Liver (tissue), 9 donors: ENCODE data around the gene GALNT17. TPM values are rescaled to one million over a fixed set of nuclear protein-coding genes. Genes with fewer than 3 reads are reported as not detected.

Source experiments
- DNase-seq: peaks from one replicate; pipeline ENCODE4 v3.0.0-alpha.2; 2017; ENCODE audit warnings: low spot score
- H3K27ac ChIP-seq, 2 donors: one replicate each; pipeline ENCODE4 v1.7.0; 2013; ENCODE audit warnings: inconsistent platforms in 2 of 2, low read length in 2 of 2, control low read depth in 1 of 2, low read depth in 1 of 2, mild to moderate bottlenecking in 1 of 2
- H3K27me3 ChIP-seq, 4 donors: one replicate each; pipeline versions ENCODE4 v1.6.1 to v1.7.0; 2013; ENCODE audit warnings: low read length in 3 of 4, inconsistent platforms in 1 of 4, mild to moderate bottlenecking in 1 of 4, moderate library complexity in 1 of 4; ENCODE audit not compliant: control insufficient read depth in 4 of 4, insufficient read depth in 4 of 4
- H3K36me3 ChIP-seq, 4 donors: one replicate each; pipeline versions ENCODE4 v1.6.1 to v1.7.0; 2013; ENCODE audit warnings: low read length in 3 of 4, mild to moderate bottlenecking in 3 of 4, low read depth in 1 of 4, moderate library complexity in 1 of 4; ENCODE audit not compliant: control insufficient read depth in 4 of 4, insufficient read depth in 3 of 4
- H3K4me1 ChIP-seq, 4 donors: one replicate each; pipeline versions ENCODE4 v1.6.1 to v1.7.0; 2013; ENCODE audit warnings: low read length in 3 of 4, mild to moderate bottlenecking in 3 of 4, moderate library complexity in 1 of 4; ENCODE audit not compliant: control insufficient read depth in 4 of 4, insufficient read depth in 4 of 4
- H3K4me3 ChIP-seq, 3 donors: one replicate each; pipeline versions ENCODE4 v1.6.1 to v1.7.0; 2013; ENCODE audit warnings: low read length in 3 of 3, control low read depth in 1 of 3, low read depth in 1 of 3, mild to moderate bottlenecking in 1 of 3
- H3K9ac ChIP-seq, 2 donors: one replicate each; pipeline ENCODE4 v1.7.0; 2013; ENCODE audit warnings: low read length in 2 of 2, mild to moderate bottlenecking in 2 of 2, moderate library complexity in 2 of 2, control low read depth in 1 of 2, low read depth in 1 of 2
- H3K9me3 ChIP-seq, 4 donors: one replicate each; pipeline versions ENCODE4 v1.6.1 to v1.7.0; 2013; ENCODE audit warnings: low read length in 3 of 4; ENCODE audit not compliant: control insufficient read depth in 4 of 4
- EGR1 ChIP-seq, 2 donors: IDR thresholded peaks; 2 replicates each; pipeline ENCODE4 v1.6.1; 2016 to 2018; ENCODE audit warnings: antibody characterized with exemption in 2 of 2, low read depth in 2 of 2
- FOXA1 ChIP-seq: IDR thresholded peaks from 2 replicates; pipeline ENCODE4 v1.6.1; 2016; ENCODE audit warnings: antibody characterized with exemption
- FOXA2 ChIP-seq: IDR thresholded peaks from 2 replicates; pipeline ENCODE4 v1.6.1; 2016; ENCODE audit warnings: antibody characterized with exemption
- GABPA ChIP-seq, 2 donors: IDR thresholded peaks in 1 of 2; conservative IDR thresholded peaks in 1 of 2; 2 replicates each; pipeline ENCODE4 v1.6.1; 2016; ENCODE audit warnings: antibody characterized with exemption in 2 of 2, mild to moderate bottlenecking in 1 of 2, moderate library complexity in 1 of 2
- HNF4A ChIP-seq, 2 donors: conservative IDR thresholded peaks; 2 replicates each; pipeline ENCODE4 v1.6.1; 2016; ENCODE audit warnings: antibody characterized with exemption in 2 of 2, mild to moderate bottlenecking in 2 of 2
- HNF4G ChIP-seq: IDR thresholded peaks from 2 replicates; pipeline ENCODE4 v1.6.1; 2016; ENCODE audit warnings: antibody characterized with exemption
- JUND ChIP-seq, 2 donors: IDR thresholded peaks; 2 replicates each; pipeline ENCODE4 v1.6.1; 2016; ENCODE audit warnings: antibody characterized with exemption in 2 of 2
- REST ChIP-seq: IDR thresholded peaks from 2 replicates; pipeline ENCODE4 v1.6.1; 2016; ENCODE audit warnings: antibody characterized with exemption, mild to moderate bottlenecking
- RXRA ChIP-seq, 2 donors: IDR thresholded peaks; 2 replicates each; pipeline ENCODE4 v1.6.1; 2017 to 2018; ENCODE audit warnings: antibody characterized with exemption in 2 of 2, mild to moderate bottlenecking in 1 of 2
- SP1 ChIP-seq: IDR thresholded peaks from 2 replicates; pipeline ENCODE4 v1.6.1; 2018; ENCODE audit warnings: antibody characterized with exemption, mild to moderate bottlenecking
- TAF1 ChIP-seq: conservative IDR thresholded peaks from 2 replicates; pipeline ENCODE4 v1.6.1; 2016; ENCODE audit warnings: antibody characterized with exemption, mild to moderate bottlenecking
- YY1 ChIP-seq: IDR thresholded peaks from 2 replicates; pipeline ENCODE4 v1.6.1; 2016; ENCODE audit warnings: antibody characterized with exemption, mild to moderate bottlenecking
- ZBTB33 ChIP-seq: IDR thresholded peaks from 2 replicates; pipeline ENCODE4 v1.6.1; 2016; ENCODE audit warnings: antibody characterized with exemption
- whole genome bisulfite sequencing: extraction: QIAGEN DNeasy Blood & Tissue Kit; methylation state at CpG from one replicate; pipeline ENCODE4 v1.1.7; 2013; 5-methylcytosine and 5-hydroxymethylcytosine counted together
- polyA plus RNA-seq, 2 donors: library from polyadenylated mRNA; stranded (reverse) in 1 of 2; unstranded in 1 of 2; fragments of 200-250 nt in 1 of 2; fragments of >200 nt in 1 of 2; fragmentation: Nextera tagmentation in 1 of 2; extraction: Ambion mirVana in 1 of 2; gene quantifications; one replicate each; pipeline versions ENCODE4 v1.2.1 to v1.2.3, GENCODE V29; 2013 to 2015
- total RNA-seq, 2 donors: library from RNA; depleted of rRNA; stranded (reverse); fragments of >200 nt; gene quantifications; one replicate each; pipeline ENCODE4 v1.2.3, GENCODE V29; 2014
- TF ChIP-seq, protein P1 (sequence below): IDR thresholded peaks from 2 replicates; pipeline ENCODE4 v1.6.1; 2016; ENCODE audit warnings: antibody characterized with exemption
- TF ChIP-seq, protein P2 (sequence below): fragments of 150-350 bp; IDR thresholded peaks from 2 replicates; pipeline ENCODE4 v1.5.1; 2017; ENCODE audit warnings: improper control_type of control experiment, low read depth, low read length; ENCODE audit not compliant: missing input control
- TF ChIP-seq, protein P3 (sequence below): IDR thresholded peaks from 2 replicates; pipeline ENCODE4 v1.6.1; 2016; ENCODE audit warnings: antibody characterized with exemption
- donor health status: healthy.
- donor health status: healthy.
- donor health status: healthy.
- donor health status: healthy.
- donor health status: healthy.

Gene GALNT17
- total and polyA plus RNA-seq, 4 donors = 0.10 to 0.42 (median 0.37) TPM; not detected in 1

- TF ChIP-seq, protein P1, sequence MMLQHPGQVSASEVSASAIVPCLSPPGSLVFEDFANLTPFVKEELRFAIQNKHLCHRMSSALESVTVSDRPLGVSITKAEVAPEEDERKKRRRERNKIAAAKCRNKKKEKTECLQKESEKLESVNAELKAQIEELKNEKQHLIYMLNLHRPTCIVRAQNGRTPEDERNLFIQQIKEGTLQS = no peak
- TF ChIP-seq TAF1 (no peak), JUND (IDR thresholded peaks at IDR 0.05) (no peak), HNF4A (conservative IDR thresholded peaks at IDR 0.05) (no peak), RXRA (IDR thresholded peaks at IDR 0.05) (no peak)
- Histone ChIP-seq H3K27ac (no peak overlapping the region), H3K9ac (no peak overlapping the region), H3K9me3 (peaks cover 0 to 2% (median under 1%) of the 10 kb centered on the region in 4 donors), H3K4me1 (no peaks in the 10 kb centered on the region), H3K36me3 (no peaks in the 10 kb centered on the region), H3K27me3 (no peaks in the 10 kb centered on the region), H3K4me3 (no peak overlapping the region)
- 85% methylated on average over 7 of the region's 7 CpGs for WGBS
- DNase-seq = no peak
Observed at GRCh38 chr7:71173955-71174354, 42.0 kb downstream of the GALNT17 start.

GRCh38 chr7:71182438-71182935, 50.5 kb downstream of the GALNT17 start:
- WGBS = 65% methylated on average over 4 of the region's 4 CpGs
- Histone ChIP-seq H3K4me3 (no peak overlapping the region), H3K27me3 (no peaks in the 10 kb centered on the region), H3K36me3 (no peaks in the 10 kb centered on the region), H3K27ac (no peak overlapping the region), H3K9me3 (peaks cover 0 to 4% (median under 1%) of the 10 kb centered on the region in 4 donors), H3K9ac (no peak overlapping the region), H3K4me1 (no peaks in the 10 kb centered on the region)
- no peak for DNase-seq
- TF ChIP-seq HNF4A (conservative IDR thresholded peaks at IDR 0.05) = no peak
- no peak for TF ChIP-seq YY1
- TF ChIP-seq RXRA (IDR thresholded peaks at IDR 0.05) = no peak
- no peak for TF ChIP-seq FOXA2

DNA sequence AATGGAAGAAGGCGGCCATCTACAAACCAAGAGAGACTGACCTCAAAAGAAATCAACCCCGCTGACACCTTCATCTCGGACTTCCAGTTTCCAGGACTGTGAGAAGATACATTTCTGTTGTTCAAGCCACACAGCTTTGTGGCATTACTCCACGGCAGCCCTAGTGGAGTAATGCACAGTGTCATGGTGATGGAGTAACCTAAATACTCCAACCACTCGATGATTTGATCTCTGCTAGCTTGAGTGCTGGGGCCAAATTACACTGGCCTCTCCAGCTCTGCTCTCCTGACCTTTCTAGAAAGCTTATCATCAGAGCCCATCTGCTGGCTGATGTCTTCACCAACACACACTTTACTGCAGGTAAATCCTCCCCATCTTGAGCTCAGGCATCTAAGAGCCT, 52.2 kb downstream of the GALNT17 start:
- Histone ChIP-seq H3K4me3 (no peak overlapping the region), H3K36me3 (no peaks in the 10 kb centered on the region), H3K9ac (no peak overlapping the region), H3K4me1 (no peaks in the 10 kb centered on the region), H3K9me3 (peaks cover 0 to under 1% (median 0%) of the 10 kb centered on the region in 4 donors), H3K27ac (no peak overlapping the region), H3K27me3 (no peaks in the 10 kb centered on the region)
- no peak for DNase-seq
- WGBS = 85% methylated on average over 5 of the region's 5 CpGs
- TF ChIP-seq YY1 = no peak
- no peak for TF ChIP-seq TAF1
- no peak for TF ChIP-seq FOXA1
- no peak for TF ChIP-seq RXRA (IDR thresholded peaks at IDR 0.05)
- no peak for TF ChIP-seq ZBTB33
- TF ChIP-seq, protein P1 = no peak
- TF ChIP-seq, protein P2, sequence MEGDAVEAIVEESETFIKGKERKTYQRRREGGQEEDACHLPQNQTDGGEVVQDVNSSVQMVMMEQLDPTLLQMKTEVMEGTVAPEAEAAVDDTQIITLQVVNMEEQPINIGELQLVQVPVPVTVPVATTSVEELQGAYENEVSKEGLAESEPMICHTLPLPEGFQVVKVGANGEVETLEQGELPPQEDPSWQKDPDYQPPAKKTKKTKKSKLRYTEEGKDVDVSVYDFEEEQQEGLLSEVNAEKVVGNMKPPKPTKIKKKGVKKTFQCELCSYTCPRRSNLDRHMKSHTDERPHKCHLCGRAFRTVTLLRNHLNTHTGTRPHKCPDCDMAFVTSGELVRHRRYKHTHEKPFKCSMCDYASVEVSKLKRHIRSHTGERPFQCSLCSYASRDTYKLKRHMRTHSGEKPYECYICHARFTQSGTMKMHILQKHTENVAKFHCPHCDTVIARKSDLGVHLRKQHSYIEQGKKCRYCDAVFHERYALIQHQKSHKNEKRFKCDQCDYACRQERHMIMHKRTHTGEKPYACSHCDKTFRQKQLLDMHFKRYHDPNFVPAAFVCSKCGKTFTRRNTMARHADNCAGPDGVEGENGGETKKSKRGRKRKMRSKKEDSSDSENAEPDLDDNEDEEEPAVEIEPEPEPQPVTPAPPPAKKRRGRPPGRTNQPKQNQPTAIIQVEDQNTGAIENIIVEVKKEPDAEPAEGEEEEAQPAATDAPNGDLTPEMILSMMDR = no peak
- no peak for TF ChIP-seq HNF4A (conservative IDR thresholded peaks at IDR 0.05)
- TF ChIP-seq GABPA (IDR thresholded peaks at IDR 0.05 in 1 of 2, conservative IDR thresholded peaks at IDR 0.05 in 1 of 2) = no peak
- no peak for TF ChIP-seq HNF4G
- TF ChIP-seq REST = no peak
- TF ChIP-seq, protein P3, sequence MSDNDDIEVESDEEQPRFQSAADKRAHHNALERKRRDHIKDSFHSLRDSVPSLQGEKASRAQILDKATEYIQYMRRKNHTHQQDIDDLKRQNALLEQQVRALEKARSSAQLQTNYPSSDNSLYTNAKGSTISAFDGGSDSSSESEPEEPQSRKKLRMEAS = no peak
- no peak for TF ChIP-seq JUND (IDR thresholded peaks at IDR 0.05)
- TF ChIP-seq EGR1 (IDR thresholded peaks at IDR 0.05; ENCODE audit: low read depth in 2 of 2) = no peak
- TF ChIP-seq SP1 = no peak
